Stimulated activated CD4-positive, alpha-beta T cell treated with anti-CD3 and anti-CD28 coated beads, Interleukin-12 subunit alpha, Interleukin-12 subunit beta, amount 100 ng/mL, for 24 hours (primary cell): ENCODE measurements around the gene CCNY.
"Not testable (repeated sequence)": the region's sequence is repeated elsewhere in the genome, so short reads cannot be mapped to it uniquely, and the experiment has no call there.

Source experiments
- DNase-seq, 2 experiments: peaks; one replicate each; pipeline ENCODE4 v3.0.0-alpha.2; 2020; ENCODE audit warnings: low read depth in 2 of 2

The CCNY gene

GRCh38 chr10:35336084-35336831, at the start of gene CCNY:
TSS of gene CCNY (plus strand) at chr10:35336509. CDS start at chr10:35337054, 545 bp downstream.
- peak; percentile 61 to 83 for DNase-seq

DNA sequence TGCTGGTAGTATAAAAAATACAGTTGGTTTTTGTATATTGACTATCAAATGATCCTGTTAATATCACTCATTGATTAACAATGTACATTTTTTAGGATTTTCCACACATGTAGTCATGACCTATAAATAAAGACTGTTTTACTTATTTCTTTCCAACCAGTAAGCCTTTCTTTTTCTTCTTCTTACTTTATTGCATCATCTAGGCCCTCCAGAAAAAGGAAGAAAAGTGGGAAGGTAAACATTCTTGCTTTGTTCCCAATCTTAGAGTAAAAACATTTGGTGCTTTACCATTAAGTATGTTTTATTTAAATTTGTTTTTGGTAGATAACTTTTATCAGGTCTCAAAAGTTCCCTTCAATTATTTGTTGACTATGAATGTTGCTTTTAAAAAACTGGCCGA, 47.1 kb upstream of the CCNY start:
- DNase-seq, result no peak

GRCh38 chr10:35294506-35294905, 41.8 kb upstream of the CCNY start:
- DNase-seq, result no peak

GRCh38 chr10:35299016-35299415, 37.3 kb upstream of the CCNY start:
- DNase-seq, result no peak

DNA sequence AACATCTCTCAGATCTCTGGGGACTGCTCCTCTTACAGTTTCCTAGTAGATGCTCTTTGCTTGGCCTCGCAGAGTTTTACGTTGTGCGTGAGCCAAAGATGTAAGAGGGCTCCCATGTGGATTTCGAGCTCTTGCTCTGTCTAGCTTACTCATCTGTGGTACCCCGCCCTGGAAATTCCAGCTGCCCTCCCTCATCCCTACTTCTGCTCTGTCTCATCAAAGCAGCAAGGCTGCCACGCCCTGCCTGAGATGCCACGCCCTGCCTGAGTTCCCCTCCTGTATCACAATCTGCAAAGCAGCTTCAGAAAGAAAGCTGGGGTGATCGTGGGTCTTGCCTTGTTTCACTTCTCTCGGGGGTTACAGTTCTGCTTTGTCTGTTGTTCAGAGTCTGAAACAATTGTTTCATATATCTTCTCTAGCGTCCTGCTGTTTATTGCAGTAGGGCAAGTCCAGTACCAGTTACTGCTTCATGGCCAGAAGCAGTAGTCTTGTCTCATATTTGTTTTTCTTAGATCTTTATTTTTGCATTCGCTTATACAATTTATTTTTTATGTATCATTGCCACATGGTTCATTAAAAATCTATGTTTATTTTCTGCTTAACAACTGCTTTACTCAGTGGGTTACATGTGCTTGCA, 36.1 kb upstream of the CCNY start:
- DNase-seq, result no peak

DNA sequence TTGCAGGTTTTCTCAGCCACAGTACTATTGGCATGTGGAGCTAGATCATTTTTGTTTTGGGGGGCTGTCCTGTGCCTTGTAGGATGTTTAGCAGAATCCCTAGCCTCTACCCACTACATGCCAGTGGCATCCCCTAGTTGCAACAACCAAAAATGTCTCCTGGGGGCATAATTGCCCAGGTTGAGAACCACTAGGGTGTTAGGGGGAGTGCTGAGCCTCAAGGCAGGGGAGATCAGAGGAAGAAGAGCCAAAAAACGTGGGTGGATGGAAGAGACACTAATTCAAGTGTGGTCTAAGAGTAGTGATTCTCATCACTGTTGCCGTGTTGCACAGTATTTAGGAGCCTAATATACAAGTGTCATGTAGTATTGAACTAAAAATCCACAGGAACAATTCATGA, 31.7 kb upstream of the CCNY start:
- no peak for DNase-seq

- no peak for DNase-seq
These were observed 29.5 kb upstream of the CCNY start for GRCh38 chr10:35306852-35307251.

DNA sequence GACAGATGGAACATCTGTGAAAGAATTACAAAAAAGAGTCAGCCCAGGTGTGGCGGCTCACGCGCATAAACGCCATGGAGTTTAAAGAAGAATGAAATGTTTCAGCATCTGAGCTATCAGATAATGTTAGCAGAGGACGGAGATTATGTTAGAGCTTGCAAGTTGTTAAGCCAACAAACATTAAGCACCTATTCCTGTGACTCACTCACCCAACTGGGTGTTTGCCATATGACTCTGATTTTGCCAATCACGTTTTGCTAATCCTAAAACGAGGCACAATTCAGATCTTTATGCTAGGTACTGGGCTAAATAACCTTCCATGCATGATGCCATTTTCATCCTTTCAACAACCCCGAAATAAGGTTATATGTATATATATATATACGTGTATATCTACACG, 29.0 kb upstream of the CCNY start:
- no peak for DNase-seq

DNA sequence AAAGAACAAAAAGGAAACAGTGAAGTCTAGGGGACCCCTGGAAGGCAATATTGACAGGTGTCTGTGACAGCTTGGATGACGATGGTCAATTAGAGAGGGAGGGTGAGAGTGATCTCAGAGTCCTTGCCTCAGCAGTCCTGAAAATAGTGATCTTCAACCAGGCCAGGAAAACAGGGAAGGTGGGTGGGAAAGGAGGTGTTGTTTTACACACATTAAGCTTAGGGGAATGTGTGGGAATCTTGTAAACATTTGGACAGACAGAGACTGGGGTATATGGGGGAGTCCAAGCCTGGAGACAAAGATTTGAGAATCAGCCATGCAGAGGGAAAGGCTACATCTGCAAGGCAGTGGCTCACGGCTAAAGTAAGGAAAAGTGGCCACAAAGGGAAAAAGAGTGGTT, 27.5 kb upstream of the CCNY start:
- no peak for DNase-seq

GRCh38 chr10:35314142-35314541, 22.2 kb upstream of the CCNY start:
- not testable (repeated sequence) for DNase-seq

- not testable (repeated sequence) for DNase-seq
These were observed 21.1 kb upstream of the CCNY start for GRCh38 chr10:35315235-35315634.

GRCh38 chr10:35316218-35316967, 19.9 kb upstream of the CCNY start:
- DNase-seq, result no peak

- DNase-seq, result no peak
These were observed 17.8 kb upstream of the CCNY start for GRCh38 chr10:35318551-35318950.

DNA sequence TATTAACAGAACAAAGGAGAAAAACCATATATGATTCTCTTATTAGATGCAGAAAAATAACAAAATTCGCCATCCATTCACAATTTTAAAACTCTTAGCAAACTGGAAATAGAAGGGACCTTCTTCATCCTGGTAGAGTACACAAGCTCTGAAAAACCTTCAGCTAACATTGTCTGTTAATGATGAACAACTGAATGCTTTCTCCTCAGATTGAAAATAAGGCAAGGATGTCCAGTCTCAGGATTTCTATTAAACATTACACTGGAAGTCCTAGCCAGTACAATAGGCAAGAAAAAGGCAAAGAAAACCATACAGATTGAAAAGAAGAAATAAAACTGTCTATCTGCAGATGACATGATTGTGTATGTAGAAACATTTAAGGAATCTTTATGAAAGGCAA, 16.0 kb upstream of the CCNY start:
- no peak for DNase-seq

DNA sequence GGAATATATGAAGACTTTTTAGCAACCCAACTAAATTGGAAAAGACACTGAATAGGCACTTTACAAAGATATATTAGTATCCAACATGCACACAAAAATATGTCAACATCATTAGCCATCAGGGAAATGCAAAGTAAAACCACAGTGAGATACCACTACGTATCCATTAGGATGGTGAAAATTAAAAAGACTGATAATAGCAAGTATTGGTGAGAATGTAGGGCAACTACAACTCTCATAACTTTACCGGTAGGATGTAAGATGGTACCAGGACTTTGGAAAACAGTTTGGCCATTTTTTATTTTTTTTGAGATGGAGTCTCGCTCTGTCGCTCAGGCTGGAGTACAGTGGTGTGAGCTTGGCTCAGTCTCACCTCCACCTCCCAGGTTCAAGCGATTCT, 13.7 kb upstream of the CCNY start:
- no peak for DNase-seq

GRCh38 chr10:35324196-35324595, 12.1 kb upstream of the CCNY start:
- DNase-seq, result no peak

DNA sequence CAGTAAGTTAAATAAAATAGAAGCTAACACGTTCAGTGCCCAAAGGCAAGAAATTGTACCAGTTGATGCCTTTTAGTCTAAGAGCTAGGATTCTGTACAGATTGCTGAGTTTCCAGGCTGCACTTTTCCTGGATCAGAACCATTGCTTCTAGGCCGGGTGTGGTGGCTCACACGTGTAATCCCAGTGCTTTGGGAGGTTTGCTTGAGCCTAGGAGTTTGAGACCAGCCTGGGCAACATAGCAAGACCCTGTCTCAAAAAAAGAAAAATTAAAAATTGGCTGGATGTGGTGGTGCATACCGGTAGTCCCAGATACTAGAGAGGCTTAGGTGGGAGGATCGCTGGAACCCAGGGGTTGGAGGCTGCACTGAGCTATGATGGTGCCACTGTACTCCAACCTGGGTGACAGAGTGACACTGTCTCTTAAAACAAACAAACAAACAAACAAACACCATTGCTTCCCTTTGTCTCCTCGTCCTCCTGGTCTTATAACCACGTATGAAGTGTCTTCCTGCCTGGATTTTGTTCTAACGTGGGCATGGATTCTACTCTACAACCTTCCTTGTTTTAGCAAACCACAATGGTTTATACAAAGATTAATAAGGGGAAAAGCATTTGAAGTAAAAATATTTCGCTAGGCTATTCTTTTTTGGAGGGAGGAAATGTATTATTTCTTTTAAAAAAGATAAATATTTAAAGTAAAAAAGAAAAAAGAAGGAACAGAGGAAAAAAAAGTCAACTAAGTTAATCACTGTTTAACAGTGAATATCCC, 9.7 kb upstream of the CCNY start:
- no peak for DNase-seq

DNA sequence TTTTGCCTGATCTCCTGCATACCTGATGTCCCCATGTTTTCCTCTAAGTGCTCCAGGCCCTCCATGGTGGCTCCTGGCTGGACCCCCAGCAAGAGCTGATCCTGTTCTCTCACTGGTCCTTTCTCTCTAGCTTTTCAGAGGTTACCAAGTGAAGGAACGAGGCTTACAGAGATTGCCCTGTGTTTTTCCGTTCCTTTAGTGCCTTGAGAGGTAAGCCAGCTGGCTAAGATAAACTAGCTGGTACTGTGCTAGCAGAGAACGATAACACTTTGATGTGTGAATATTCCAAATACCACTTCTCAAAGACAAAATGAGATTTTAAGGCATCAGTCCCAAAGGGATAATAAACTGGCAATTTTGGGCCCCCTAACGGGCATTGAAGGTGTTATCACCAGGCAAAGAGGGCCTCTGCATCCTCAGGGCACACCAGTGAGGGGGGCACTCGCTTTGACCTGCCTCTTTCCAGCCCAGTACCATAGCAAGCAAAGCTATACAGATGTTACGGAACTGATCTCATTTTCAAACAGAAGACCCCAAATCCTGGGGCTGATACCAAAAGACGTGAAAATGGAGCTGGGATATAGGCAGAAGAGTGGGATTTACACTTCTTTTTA, 8.4 kb upstream of the CCNY start:
- no peak for DNase-seq

DNA sequence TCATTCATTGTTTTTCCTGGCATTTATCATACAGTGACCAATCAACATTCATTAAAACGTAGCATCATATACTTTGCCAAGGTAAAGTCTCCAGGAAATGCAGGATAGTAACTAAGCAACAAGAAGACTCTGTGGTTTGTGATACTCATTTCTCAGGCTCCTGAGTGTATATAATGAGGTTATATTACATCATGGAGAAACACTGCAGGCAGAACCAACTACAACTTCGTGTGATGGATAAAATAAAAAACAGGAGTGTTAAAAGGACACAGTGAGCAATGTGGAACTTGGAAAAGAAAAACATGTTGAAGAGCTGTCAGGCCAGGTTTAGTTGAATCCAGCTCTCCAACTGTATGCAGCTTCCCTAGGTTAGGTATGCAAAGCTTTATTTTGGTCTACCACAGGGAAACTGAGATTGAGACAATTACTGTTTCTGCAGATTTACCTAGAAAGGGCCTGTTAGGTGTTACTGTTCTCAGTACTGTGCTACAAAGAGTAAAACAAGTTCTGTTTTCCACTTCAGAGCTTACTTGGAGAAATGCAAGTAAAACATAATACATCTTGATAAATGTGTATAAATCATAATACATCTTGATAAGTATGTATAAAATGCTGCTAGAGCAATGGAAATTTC, 7.8 kb upstream of the CCNY start:
- DNase-seq, result no peak

DNA sequence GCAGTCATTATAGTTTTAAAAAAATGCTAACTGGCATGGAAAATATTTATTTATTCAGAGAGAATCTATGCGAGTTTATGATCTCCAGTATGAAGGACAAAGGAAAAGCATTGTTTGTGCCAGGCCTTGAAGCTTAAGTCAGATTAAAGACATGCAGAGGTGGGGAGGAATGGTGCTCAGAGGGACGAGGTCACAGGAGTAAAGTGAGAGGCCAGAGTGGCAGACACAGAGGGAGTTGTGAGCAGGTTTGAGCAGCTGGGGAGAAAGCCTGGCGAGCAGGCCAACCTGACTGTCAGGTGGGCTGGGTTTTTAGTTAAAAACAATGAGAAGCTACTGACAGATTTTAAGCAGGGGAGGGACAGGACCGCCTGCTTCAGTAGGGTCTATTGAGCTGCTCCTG, 6.8 kb upstream of the CCNY start:
- no peak for DNase-seq
